HG03565 (cell line): ENCODE measurements around the gene FAM3C.

Experiments
- ATAC-seq: cut with Tn5 transposase; IDR thresholded peaks from one replicate; pipeline ENCODE4 v1.9.1; 2021; ENCODE audit warnings: mild to moderate bottlenecking, moderate library complexity; ENCODE audit not compliant: unreplicated experiment

The FAM3C gene

GRCh38 chr7:121301446-121302213 is 94.5 kb downstream of the FAM3C start:
- no peak for ATAC-seq

- no peak for ATAC-seq
Measured at GRCh38 chr7:121300685-121301420, 95.3 kb downstream of the FAM3C start.
